NCI-H526 (cell line): ENCODE data around the gene XPNPEP1.
A peak's percentile ranks its signal among the peaks of the same experiment; 100 is the strongest.

ENCODE experiments used
- DNase-seq, 2 experiments: peaks; one replicate each; lab custom pipeline; 2025; lab: John Stamatoyannopoulos, UW

The XPNPEP1 gene

GRCh38 chr10:109863775-109864174 is 59.5 kb downstream of the XPNPEP1 start:
- no peak for DNase-seq

- no peak for DNase-seq
These were observed 60.6 kb downstream of the XPNPEP1 start for GRCh38 chr10:109862738-109863137.

- DNase-seq = no peak
These were observed 61.3 kb downstream of the XPNPEP1 start for GRCh38 chr10:109862041-109862440.

GRCh38 chr10:109861081-109861480 is 62.2 kb downstream of the XPNPEP1 start:
- peak in 1 of 2 experiments; percentile 9 for DNase-seq

GRCh38 chr10:109859221-109859620 is 64.1 kb downstream of the XPNPEP1 start:
- DNase-seq = no peak

- DNase-seq = no peak
These were observed 67.6 kb downstream of the XPNPEP1 start for GRCh38 chr10:109855746-109856145.

- no peak for DNase-seq
These were observed 69.4 kb downstream of the XPNPEP1 start for GRCh38 chr10:109853921-109854320.

GRCh38 chr10:109852475-109853037 is 70.8 kb downstream of the XPNPEP1 start:
- peak; percentile 11 to 70 for DNase-seq

- no peak for DNase-seq
These were observed 71.5 kb downstream of the XPNPEP1 start for GRCh38 chr10:109851616-109852474.

GRCh38 chr10:109846832-109847231 is 76.5 kb downstream of the XPNPEP1 start:
- no peak for DNase-seq

GRCh38 chr10:109845308-109845707 is 78.0 kb downstream of the XPNPEP1 start:
- DNase-seq = no peak

GRCh38 chr10:109838592-109839244 is 84.6 kb downstream of the XPNPEP1 start:
- no peak for DNase-seq

GRCh38 chr10:109837384-109837783 is 85.9 kb downstream of the XPNPEP1 start:
- DNase-seq = no peak

- no peak for DNase-seq
These were observed 88.1 kb downstream of the XPNPEP1 start for GRCh38 chr10:109835257-109835656.

GRCh38 chr10:109831846-109832245 is 91.5 kb downstream of the XPNPEP1 start:
- DNase-seq = no peak

GRCh38 chr10:109824206-109824605 is 99.1 kb downstream of the XPNPEP1 start:
- DNase-seq = no peak

- DNase-seq = no peak
These were observed 100.1 kb downstream of the XPNPEP1 start for GRCh38 chr10:109823196-109823595.

- DNase-seq = no peak
These were observed 101.6 kb downstream of the XPNPEP1 start for GRCh38 chr10:109821672-109822071.

GRCh38 chr10:109820620-109821405 is 102.5 kb downstream of the XPNPEP1 start:
- DNase-seq = no peak

GRCh38 chr10:109819807-109820206 is 103.5 kb downstream of the XPNPEP1 start:
- DNase-seq = no peak
